NCI-H748 treated with DMSO at 0.1 percent for 48 hours (cell line): ENCODE results near the gene SEC14L2.

ENCODE experiments used
- DNase-seq: peaks from one replicate; lab custom pipeline; 2025; lab: John Stamatoyannopoulos, UW

The SEC14L2 gene

DNA sequence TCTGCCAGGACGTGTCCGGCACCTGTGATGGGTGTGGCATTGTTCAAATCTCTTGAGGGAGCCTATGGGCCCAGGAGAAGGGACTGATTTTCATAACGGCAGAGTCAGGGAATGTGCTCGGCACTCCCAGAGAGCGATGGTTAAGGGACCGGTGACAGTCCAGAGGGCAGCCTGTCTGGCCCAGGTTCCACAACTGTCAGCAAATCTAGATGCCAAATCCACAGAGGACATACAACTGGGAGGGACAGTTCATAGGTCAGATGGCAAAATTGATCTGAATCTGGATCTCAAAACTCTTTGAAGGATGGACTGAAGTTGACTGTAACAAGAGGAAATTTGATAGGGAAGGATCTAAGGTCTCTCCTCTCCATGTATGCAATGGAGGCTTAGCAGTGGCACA lies 7.5 kb downstream of the SEC14L2 start:
- no peak for DNase-seq

DNA sequence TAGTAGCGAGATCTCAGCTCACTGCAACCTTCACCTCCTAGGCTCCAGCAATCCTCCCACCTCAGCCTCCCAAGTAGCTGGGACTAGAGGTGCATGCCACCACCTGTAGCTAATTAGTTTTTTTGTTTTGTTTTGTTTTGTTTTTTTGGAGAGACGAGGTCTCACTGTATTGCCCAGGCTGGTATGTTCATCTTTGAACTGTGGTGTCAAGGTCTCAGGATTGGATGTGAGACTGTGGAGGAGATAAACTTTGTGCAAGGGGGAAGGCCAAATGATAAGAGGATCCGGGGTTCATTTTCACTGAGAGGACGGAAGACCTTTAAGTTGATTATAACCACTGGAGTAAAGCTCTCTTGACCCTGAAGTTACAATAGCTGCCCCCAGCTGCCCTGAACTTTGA lies 8.9 kb downstream of the SEC14L2 start:
- no peak for DNase-seq

DNA sequence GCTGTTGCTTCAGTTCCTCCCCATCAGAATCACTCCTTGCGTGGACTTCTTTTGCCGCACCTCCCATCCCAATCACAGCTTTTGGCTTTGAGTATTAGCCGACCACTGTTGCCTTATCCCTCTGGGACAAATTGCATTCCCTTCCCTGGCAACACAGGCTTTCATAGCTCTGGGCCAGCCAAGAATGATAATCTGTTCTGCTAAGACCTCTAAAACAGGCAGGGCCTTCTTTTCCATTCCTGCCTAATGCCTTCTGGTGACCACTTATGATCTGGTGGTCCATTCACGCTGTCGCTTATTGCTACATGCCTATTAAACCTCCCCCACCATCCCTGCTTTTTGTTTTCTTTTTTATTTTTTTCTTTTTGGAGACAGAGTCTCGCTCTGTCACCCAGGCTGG lies 9.6 kb downstream of the SEC14L2 start:
- no peak for DNase-seq

DNA sequence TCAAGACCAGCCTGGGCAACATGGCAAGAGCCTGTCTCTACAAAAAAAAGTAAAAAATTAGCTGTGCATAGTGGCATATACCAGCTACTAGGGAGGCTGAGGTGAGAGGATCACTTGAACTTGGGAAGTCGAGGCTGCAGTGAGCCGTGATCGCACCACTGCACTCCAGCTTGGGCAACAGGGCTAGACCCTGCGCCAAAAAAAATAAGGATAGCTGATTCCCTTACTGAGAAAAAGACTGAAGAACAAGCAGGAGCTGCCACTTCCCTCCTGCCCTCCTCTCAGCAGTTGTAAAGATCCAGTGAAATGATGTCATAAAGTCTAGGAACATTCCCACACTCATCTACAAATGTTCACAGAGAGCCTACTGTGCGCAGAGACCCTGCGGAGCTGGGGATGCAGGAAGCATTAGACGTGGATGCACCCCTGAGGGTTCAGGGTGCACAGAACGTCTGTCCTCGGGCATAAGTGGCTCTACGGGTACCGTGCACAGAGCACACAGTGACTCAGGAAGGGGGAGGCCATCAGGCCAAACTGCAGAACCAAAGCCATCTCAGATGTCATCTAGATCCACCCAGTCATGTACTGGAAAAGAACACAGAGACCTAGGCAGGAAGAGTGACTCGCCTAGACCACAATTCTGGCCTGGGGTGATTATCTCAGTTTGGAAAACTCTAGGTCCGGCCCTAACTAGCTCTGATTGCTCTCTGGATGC lies 11.7 kb downstream of the SEC14L2 start:
- DNase-seq: no peak

DNA sequence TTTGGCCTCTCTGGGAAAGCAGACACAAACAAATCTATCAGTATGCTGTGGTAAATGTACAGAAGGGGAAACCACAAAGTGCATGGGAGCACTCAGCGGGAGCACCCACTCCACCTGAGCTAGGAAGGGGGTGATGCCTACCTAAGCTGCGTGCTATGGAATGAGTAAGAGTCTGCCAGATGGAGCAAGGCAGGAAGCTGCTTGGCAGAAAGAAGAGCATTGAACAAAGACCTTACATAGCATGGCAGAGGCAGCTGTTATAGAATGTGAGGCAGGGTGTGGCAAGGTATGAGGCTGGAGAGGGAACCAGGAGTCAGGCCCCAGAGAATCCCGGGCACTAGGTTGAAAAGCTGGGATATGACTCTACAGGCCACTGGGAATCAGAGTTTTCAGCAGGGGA lies 15.0 kb downstream of the SEC14L2 start:
- DNase-seq: no peak

DNA sequence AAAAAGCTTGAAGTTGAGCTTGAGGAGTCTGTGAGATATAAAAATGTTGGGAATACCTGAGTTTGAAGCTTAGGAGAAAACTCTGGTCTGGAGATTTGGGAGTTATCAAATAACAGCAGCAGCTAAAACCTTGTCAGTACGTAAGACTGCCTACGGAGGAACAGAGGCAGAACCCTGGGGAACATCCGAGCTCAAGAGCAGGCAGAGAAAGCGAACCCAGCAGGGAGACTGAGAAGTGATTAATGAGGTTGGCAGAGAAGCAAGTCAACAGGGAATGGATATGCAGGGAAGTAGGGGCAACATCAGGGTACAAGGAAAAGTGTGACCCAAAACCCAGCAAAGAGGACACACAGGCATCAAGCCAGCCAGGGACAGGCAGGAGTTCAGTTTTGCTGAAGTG lies 16.2 kb downstream of the SEC14L2 start:
- DNase-seq: no peak

DNA sequence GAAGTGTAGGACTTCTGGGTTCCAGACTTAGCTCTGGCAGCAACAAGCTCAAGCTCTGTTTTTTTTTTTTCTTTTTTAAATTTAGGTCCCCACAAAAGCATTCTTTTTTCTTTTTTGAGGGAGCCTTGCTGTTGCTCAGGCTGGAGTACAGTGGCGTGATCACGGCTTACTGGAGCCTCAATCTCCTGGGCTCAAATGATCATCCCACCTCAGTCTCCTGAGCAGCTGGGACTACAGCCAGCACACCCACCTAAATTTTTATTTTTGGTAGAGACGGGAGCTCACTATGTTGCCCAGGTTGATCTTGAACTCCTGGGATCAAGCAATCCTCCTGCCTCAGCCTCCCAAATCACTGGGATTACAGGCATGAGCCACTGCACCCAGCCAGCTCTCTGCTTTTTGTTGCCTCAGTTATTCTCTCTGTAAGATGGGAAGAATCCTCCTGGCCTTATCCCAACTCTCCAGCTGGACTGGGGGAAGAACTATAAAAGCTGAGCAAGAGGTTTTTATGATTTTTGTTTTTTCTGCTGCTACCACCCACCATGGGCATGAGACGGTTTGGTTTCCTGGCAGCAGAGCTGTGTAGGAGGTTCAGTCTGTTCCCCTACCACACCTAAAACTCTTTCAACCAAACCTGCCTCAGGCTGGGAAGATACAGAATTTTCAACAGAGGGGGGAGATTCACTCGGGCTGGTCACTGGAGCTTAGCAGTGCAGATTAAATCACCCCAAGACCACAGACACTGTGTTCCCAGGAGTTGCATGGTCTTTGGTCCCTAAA lies 17.1 kb downstream of the SEC14L2 start:
- no peak for DNase-seq

DNA sequence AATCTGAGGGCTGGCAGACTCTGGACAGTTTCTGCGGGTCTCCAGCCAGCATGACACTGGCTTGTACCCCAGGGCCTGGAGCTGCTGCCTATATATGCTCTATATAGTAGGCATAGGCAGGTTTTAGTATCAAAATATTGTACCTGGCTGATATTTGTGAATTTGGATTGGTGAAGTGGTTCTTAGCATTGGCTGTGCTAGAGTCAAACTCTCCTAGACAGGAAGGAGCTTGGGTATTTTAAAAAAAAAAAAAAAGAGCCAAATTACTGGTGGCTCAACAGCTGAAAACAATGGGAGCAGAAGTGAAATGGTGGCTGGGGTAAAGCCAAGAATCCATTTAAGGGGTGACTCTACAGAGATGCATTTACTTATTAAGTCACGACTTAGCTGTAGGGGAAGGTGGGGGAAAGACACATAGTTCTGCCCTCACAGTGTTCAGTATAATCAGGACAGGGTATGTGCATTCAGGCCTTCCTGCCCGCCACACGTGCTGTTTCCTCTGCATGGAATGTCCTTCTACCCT lies 17.8 kb downstream of the SEC14L2 start:
- DNase-seq: no peak

DNA sequence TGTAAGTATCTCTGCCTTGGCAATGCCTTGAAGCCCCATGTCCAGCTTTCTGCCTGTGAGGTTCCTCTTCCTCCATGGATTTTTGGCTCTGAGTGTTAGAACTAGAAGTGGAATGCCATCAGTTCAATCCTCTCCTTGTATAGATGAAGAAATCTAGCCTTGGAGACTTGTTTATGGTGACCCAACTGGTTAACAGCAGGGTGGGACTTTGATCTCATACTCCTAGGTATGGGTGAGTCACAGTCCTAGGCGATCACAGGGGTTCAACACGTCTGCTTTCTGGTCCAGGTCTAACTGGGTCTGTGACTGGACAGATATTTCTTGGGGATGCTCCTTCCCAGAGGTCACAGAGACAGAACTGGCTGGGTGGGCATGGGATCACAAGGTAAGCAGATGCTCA lies 19.6 kb downstream of the SEC14L2 start:
- DNase-seq: no peak

DNA sequence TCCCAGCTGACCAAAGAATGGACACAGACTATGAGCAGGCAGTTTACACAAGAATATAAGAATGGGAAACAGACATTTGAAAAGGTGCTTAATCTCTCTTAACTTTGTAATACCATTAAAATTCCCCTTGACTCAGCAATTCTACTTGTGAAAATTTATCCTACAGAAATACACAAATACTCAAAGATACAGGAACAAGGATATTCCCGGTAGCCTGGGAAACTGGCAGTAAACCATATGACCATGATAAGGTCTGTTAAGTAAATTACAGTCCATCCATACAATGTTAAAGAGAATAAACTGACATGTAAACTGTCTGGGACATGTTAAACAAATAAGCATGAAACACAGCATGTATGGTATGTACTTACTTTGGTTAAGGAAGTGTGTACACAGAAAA lies 20.0 kb downstream of the SEC14L2 start:
- DNase-seq: no peak

DNA sequence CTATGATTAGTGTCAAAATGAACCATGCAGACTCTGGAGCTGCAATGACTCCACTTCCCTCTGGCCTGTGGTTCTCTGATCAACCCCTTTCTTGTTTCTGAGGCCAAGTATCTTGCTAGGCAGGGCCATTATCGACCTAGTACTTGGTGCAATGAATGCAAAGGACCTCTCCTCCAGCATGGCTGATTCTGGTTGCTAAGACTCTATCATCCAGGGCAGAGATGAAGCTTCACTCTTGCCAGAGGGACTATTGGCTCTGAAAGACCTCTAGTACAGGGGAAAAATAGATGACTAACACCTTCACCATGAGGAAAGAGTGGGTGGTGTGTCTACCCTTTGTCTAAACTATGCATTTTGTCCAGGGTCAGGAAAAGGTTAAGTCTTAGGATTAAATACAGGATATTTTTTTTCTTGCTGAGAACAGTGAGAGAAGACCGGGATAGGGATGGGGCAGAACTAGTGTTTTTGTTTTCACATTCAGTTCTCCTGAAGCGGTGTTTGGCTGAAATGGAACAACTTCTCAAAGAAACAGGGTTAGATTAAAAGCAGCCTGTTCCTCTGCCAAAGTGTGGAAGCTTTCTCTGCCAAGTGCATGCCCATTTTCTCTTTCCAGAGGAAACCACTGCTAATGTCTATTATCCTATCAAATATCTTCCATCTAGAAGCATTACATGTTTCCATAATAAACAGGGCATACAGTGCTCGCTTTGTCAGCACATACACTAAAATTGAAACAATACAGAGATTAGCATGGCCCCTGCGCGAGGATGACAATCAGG lies 23.7 kb downstream of the SEC14L2 start:
- no peak for DNase-seq

DNA sequence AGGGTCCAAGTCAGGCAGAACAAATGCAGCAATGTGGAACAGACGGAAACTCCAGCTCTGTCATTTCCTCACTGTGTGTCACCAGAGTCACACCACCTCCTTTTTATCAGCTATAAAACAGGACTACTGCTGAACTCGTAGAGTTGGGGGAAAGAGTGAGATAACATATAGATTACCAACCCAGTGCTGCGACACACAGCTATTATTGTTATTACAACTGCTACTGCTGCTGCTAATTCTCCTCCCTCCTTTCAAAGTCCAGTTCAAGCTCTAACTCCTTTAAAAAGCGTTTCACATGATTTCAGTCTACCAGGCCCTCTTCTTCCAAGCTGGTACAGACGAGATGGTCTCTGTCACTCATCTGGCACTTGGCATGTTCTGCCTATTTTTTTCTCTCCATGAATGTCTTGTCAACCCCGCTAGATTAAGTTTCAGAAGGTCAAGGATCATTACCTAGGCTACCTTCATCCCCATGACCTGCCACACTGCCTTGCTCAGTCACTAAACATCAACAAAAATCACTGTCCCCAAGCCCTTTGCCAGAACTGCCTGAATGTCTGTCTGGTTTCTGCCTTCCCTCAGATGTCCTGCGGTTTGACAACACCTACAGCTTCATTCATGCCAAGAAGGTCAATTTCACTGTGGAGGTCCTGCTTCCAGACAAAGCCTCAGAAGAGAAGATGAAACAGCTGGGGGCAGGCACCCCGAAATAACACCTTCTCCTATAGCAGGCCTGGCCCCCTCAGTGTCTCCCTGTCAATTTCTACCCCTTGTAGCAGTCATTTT lies 25.1 kb downstream of the SEC14L2 start:
- DNase-seq: no peak

DNA sequence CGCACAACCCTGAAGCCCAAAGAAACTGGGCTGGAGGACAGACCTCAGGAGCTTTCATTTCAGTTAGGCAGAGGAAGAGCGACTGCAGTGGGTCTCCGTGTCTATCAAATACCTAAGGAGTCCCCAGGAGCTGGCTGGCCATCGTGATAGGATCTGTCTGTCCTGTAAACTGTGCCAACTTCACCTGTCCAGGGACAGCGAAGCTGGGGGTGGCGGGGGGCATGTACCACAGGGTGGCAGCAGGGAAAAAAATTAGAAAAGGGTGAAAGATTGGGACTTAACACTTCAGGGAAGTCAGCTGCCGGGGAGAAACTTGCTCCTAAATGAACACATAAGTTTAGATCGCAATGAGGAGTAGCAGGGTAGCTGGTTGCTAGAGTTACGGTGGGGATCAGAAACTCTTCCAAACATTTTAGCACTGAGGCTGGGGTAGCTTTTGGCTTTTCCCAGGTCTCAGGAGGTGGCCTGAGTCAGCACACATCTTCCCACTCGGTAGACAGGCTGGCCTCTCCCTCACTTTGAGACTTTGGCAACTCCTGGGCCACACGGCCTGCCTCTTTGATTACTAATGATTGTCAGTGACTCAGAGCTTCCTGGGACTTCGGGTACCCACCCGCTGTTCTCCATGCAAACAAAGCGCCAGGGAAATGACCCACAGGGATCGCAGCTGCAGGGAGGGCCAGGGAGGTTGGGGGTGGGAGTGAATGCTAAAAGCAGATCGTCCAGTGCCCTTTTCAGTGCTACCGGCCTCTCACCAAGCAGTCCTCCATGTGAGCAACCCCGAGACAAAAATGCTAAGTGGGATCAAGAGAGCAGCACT lies 25.9 kb downstream of the SEC14L2 start:
- peak; percentile 24 for DNase-seq

DNA sequence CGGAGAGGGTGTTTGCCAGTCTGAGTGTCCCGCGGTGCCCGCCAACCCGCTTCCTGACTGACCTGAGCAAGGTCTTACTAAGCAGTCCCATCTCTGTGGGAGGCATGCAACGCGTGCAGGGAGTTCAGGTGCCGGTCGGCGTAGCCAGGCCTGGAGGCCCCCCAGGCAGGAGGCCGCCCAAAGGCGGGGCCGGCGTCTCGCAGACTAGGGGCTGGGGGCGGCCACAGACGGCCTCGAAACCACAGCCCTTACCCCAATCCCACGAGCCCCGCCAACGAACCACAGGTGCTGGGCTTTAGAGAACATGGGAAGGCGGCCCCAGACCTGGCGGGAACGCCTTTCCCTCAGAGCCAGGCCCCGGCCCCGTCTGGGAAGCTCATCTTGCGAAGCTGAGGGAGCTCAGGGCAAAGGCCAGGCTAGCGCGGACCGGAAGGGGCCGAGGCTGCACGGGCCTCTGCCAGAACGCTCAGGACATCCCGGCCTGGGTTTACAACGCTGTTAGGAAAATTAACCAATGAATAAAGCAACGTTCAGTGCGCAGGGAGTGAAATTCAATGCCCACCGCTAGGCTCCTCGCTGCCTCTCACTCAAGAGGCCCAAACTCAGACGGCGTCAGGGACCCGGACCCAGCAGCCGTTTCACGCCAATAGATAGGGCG lies 26.6 kb downstream of the SEC14L2 start:
- DNase-seq: peak; percentile 24

DNA sequence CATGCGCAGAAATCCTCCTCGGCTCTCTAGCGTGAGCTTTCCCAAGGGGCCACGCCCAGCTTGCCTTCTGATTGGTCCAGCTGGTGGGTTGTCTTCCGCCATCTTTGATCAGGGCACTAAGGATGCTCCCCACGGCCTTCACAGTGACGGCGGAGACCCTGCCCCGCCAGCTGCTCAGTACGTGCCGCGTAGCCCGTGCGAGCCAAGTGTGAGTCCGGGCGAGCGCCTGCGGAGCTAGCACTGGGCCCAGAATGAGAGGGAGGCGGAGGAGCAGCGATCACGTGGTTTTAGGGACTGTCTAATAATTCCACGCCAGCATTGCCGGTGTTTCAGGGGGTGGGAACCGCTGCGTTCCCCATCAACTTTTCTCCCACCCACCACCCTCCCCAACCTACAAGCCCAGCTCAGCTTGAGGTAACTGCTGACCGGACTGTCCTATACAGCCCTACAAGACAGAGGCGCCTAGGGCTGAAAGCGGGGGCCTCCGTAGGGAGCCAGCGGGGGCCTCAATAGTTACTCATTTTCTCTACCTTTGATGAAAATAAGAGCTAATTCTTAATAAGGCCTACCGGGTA lies 27.2 kb downstream of the SEC14L2 start:
- DNase-seq: peak; percentile 94

DNA sequence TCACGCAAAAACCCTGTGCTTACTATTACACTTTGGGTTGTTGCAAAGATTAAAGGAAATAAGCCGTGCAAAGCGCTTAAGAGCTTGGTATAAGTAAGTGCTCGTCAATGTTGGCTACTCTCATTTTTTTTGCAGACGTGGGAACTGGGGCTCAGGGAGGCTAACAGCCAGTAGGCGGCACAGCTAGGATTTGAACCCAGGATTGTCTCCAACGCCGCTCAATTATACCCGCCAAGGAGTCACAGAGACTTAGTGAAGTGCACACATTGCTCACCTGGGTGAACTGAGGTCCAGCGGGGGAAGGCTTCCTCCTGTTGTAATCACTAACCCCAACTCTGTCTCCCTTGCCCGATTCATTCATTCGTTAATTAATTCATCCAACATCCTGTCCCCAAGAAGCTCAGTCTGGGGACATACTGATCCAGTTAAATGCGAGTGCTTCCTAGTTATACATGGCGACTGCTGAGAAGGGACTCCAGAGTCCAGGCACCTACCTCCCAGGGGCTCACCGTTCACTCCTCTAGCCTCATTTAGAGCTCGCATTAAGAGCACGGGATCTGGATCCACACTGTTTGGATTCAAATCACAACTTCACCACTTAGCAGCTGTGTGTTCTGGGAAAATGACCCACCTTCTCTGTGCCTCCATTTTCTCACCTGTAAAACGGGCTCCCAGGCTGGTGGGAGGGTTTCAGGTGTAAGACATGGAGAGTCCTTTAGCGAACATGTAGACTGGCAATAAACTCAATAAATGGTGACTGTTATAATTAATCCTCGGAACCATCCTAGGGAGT lies 27.9 kb downstream of the SEC14L2 start:
- DNase-seq: no peak

DNA sequence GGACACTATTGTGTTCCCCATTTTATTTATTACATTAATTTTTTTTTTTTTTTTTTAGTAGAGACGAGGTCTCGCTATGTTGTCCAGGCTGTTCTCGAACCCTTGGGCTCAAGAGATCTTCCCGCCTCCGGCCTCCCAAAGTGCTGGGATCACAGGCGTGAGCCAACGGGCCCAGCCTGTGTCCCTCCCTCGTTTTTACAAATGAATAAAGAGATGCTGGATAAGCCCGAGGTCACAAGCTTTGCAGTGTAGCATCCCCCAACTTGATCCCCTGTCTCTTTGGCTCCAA lies 28.5 kb downstream of the SEC14L2 start:
- DNase-seq: no peak

DNA sequence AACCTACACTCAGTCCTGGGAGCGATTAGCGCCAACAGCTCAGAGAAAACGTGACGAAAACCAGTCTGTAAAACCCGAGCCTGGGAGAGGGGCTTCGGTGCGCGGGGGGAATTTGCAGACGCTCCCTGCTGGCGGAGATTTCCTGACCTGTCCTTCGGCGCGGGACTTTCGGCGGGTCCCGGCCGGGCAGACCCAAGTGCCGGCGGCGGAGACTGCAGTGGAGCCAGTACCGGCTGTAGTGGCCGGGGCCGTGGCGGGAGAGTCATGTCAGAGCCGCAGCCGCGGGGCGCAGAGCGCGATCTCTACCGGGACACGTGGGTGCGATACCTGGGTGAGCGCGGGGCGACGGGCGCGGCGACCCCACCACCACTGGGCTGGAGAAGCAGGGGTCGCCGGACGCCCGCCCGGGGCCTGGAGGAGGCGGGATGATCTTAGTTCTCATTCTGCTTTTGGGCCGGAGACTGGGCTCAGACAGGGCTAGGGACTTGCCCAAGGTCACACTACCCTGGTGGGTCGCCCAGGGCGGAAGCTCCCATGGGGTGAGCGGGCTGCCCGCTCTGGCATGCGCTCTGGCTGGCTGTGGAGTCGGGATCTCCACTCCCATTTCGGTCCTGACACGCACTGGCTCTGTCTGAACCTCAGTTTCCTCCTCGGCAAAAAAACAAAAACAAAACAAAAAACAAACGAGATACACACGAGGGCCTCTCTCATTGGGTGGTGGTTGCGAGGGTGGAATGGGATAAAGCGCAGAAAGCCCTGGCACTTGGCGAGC lies 29.0 kb downstream of the SEC14L2 start, which contains the start of gene MTFP1:
MTFP1 (plus strand) TSS at position 153 of the 772 bp plus-strand sequence; CDS start at position 265, 112 bp downstream.
- DNase-seq: no peak
